Stimulated activated CD8-positive, alpha-beta memory T cell treated with anti-CD3 and anti-CD28 coated beads, Interleukin-12 subunit alpha, Interleukin-12 subunit beta, amount 100 ng/mL, for 4 hours (primary cell): ENCODE data around the gene DVL1.
A peak's percentile ranks its signal among the peaks of the same experiment; 100 is the strongest.

ENCODE experiments used
- DNase-seq: peaks from one replicate; pipeline ENCODE4 v3.0.0-alpha.2; 2020; ENCODE audit warnings: low read depth

Gene DVL1

GRCh38 chr1:1296070-1297061 is 52.9 kb downstream of the DVL1 start:
- DNase-seq, result no peak

- DNase-seq, result no peak
Measured at GRCh38 chr1:1295154-1295923, 53.9 kb downstream of the DVL1 start.

- DNase-seq, result no peak
Measured at GRCh38 chr1:1294250-1294890, 54.8 kb downstream of the DVL1 start.

- no peak for DNase-seq
Measured at GRCh38 chr1:1293263-1294249, 55.7 kb downstream of the DVL1 start.

- no peak for DNase-seq
Measured at GRCh38 chr1:1292851-1293250, 56.4 kb downstream of the DVL1 start.

- no peak for DNase-seq
Measured at GRCh38 chr1:1292442-1292779, 56.8 kb downstream of the DVL1 start.

GRCh38 chr1:1291548-1292441 is 57.4 kb downstream of the DVL1 start:
- peak; percentile 41 for DNase-seq

- no peak for DNase-seq
Measured at GRCh38 chr1:1291023-1291528, 58.1 kb downstream of the DVL1 start.

- no peak for DNase-seq
Measured at GRCh38 chr1:1290238-1290731, 58.9 kb downstream of the DVL1 start.

- no peak for DNase-seq
Measured at GRCh38 chr1:1287288-1288110, 61.7 kb downstream of the DVL1 start.

- no peak for DNase-seq
Measured at GRCh38 chr1:1286313-1287261, 62.6 kb downstream of the DVL1 start.

GRCh38 chr1:1285611-1286311 is 63.5 kb downstream of the DVL1 start:
- DNase-seq, result no peak
